ENCODE data around the gene TEX261.

The TEX261 gene

DNA sequence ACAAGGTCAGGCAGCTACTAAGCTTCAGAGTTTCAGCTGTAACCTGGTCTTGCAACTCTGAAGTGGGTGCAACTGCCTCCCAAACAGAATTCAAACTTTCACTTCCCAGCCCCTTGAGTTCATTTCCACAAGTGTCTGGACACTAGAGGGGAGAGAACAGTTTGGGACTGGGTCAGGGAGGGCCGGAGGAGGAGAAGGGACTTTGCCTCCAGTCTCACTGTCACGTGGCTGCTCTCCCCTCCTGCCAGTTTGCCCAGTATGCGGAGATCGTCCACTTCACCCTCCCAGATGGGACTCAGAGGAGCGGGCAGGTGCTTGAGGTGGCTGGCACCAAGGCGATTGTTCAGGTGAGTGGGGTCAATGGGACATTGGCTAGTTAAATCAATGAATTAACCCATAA, 36.9 kb downstream of the TEX261 start:
- Histone ChIP-seq H3K4me3 (ENCODE audit: insufficient read depth, low read length, poor library complexity, severe bottlenecking) (no peak overlapping the region), H3K9me3 (ENCODE audit: insufficient read depth, low read length) (no peaks in the 10 kb centered on the region), H3K27me3 (ENCODE audit: low read length) (no peaks in the 10 kb centered on the region), H3K79me2 (ENCODE audit: insufficient read depth, low read length) (no peaks in the 10 kb centered on the region), H3F3A (ENCODE audit: insufficient read depth) (no peaks in the 10 kb centered on the region), H3K27ac (ENCODE audit: low read depth, low read length) (no peak overlapping the region), H2AFZ (ENCODE audit: low read depth, low read length, severe bottlenecking) (no peak overlapping the region), H4K20me1 (ENCODE audit: low read depth, low read length) (no peaks in the 10 kb centered on the region), H3K9me2 (replicated peaks; ENCODE audit: insufficient read depth, low read length) (no peaks in the 10 kb centered on the region), H3K36me3 (ENCODE audit: low read length) (no peaks in the 10 kb centered on the region), H3K4me2 (ENCODE audit: low read depth, low read length, poor library complexity, severe bottlenecking) (no peak overlapping the region), H3K9ac (ENCODE audit: low read length) (no peak overlapping the region)
- TF ChIP-seq, protein P1, sequence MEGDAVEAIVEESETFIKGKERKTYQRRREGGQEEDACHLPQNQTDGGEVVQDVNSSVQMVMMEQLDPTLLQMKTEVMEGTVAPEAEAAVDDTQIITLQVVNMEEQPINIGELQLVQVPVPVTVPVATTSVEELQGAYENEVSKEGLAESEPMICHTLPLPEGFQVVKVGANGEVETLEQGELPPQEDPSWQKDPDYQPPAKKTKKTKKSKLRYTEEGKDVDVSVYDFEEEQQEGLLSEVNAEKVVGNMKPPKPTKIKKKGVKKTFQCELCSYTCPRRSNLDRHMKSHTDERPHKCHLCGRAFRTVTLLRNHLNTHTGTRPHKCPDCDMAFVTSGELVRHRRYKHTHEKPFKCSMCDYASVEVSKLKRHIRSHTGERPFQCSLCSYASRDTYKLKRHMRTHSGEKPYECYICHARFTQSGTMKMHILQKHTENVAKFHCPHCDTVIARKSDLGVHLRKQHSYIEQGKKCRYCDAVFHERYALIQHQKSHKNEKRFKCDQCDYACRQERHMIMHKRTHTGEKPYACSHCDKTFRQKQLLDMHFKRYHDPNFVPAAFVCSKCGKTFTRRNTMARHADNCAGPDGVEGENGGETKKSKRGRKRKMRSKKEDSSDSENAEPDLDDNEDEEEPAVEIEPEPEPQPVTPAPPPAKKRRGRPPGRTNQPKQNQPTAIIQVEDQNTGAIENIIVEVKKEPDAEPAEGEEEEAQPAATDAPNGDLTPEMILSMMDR (IDR thresholded peaks at IDR 0.05; ENCODE audit: insufficient read depth, low read length, poor library complexity, severe bottlenecking), result no peak
- TF ChIP-seq EZH2phosphoT487 (conservative IDR thresholded peaks at IDR 0.05; ENCODE audit: low read length), result no peak

DNA sequence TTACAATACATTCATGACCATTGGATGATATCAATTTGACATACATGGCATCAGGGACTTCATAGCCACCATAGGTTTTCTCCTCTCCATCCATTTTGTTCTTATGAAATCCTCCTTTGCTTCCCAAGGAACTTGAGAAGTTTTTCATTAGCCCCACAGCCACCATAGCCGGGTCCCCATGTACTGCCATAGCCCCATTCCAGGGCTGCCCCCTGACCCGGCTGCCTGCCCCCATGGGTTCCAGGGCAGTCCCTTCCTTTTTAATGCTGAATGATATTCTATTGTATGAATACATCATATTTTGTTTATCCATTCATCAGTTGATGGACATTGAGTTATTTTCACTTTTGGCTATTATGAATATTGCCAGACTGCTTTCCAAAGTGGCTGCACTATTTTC, 38.5 kb downstream of the TEX261 start:
- H3K27me3 ChIP-seq (ENCODE audit: low read length), result no peaks in the 10 kb centered on the region
- no peaks in the 10 kb centered on the region for H4K20me1 ChIP-seq (ENCODE audit: low read depth, low read length)
- H3K9me3 ChIP-seq (ENCODE audit: insufficient read depth, low read length), result no peaks in the 10 kb centered on the region
- no peak overlapping the region for H2AFZ ChIP-seq (ENCODE audit: low read depth, low read length, severe bottlenecking)
- no peak overlapping the region for H3K9ac ChIP-seq (ENCODE audit: low read length)
- TF ChIP-seq EZH2phosphoT487 (conservative IDR thresholded peaks at IDR 0.05; ENCODE audit: low read length), result no peak
- TF ChIP-seq, protein P1 (IDR thresholded peaks at IDR 0.05; ENCODE audit: insufficient read depth, low read length, poor library complexity, severe bottlenecking), result no peak
- no peaks in the 10 kb centered on the region for H3K79me2 ChIP-seq (ENCODE audit: insufficient read depth, low read length)
- H3K36me3 ChIP-seq (ENCODE audit: low read length), result no peaks in the 10 kb centered on the region
- no peaks in the 10 kb centered on the region for H3F3A ChIP-seq (ENCODE audit: insufficient read depth)
- no peaks in the 10 kb centered on the region for H3K9me2 ChIP-seq (replicated peaks; ENCODE audit: insufficient read depth, low read length)
- no peak overlapping the region for H3K4me2 ChIP-seq (ENCODE audit: low read depth, low read length, poor library complexity, severe bottlenecking)
- H3K4me3 ChIP-seq (ENCODE audit: insufficient read depth, low read length, poor library complexity, severe bottlenecking), result no peak overlapping the region
- no peak overlapping the region for H3K27ac ChIP-seq (ENCODE audit: low read depth, low read length)

DNA sequence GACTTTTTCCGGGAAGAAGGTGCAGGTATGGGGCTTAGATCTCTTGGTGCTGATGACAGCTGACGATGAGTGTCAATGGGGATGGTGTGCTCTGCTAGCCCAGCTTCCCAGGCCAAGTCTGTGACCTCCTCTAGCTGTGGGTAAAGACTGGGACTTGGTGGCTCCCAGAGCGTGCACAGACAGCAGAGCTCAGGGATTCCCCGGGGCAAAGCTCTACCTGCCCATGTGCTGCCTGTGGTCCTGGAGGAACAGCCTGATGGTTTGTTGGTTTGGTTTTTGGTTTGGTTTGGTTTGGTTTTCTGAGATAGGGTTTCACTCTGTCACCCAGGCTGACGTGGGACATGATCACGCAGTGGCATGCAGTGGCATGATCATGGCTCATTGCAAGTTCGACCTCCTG, 39.8 kb downstream of the TEX261 start:
- H3K9me3 ChIP-seq (ENCODE audit: insufficient read depth, low read length), result no peaks in the 10 kb centered on the region
- TF ChIP-seq, protein P1 (IDR thresholded peaks at IDR 0.05; ENCODE audit: insufficient read depth, low read length, poor library complexity, severe bottlenecking), result no peak
- TF ChIP-seq EZH2phosphoT487 (conservative IDR thresholded peaks at IDR 0.05; ENCODE audit: low read length), result no peak
- H3K27me3 ChIP-seq (ENCODE audit: low read length), result no peaks in the 10 kb centered on the region

More for the DNA sequence above, 39.8 kb downstream of the TEX261 start:
- H4K20me1 ChIP-seq (ENCODE audit: low read depth, low read length), result no peaks in the 10 kb centered on the region
- no peak overlapping the region for H3K4me3 ChIP-seq (ENCODE audit: insufficient read depth, low read length, poor library complexity, severe bottlenecking)
- no peak overlapping the region for H2AFZ ChIP-seq (ENCODE audit: low read depth, low read length, severe bottlenecking)
- H3K9me2 ChIP-seq (replicated peaks; ENCODE audit: insufficient read depth, low read length), result no peaks in the 10 kb centered on the region
- no peak overlapping the region for H3K4me2 ChIP-seq (ENCODE audit: low read depth, low read length, poor library complexity, severe bottlenecking)
- H3K27ac ChIP-seq (ENCODE audit: low read depth, low read length), result no peak overlapping the region
- no peaks in the 10 kb centered on the region for H3K36me3 ChIP-seq (ENCODE audit: low read length)
- H3F3A ChIP-seq (ENCODE audit: insufficient read depth), result no peaks in the 10 kb centered on the region
- no peak overlapping the region for H3K9ac ChIP-seq (ENCODE audit: low read length)
- H3K79me2 ChIP-seq (ENCODE audit: insufficient read depth, low read length), result no peaks in the 10 kb centered on the region
